Esophagus squamous epithelium (tissue), 5 donors: Measurements from ENCODE around the gene VIL1. TPM values are rescaled to one million over a fixed set of nuclear protein-coding genes. Genes with fewer than 3 reads are reported as not detected.

Experiments used
- DNase-seq: peaks from one replicate; lab custom pipeline; 2025; lab: John Stamatoyannopoulos, UW
- H3K27ac ChIP-seq, 4 donors: fragments of 200-600 bp; sonication (generic); one replicate each; pipeline ENCODE4 v1.5.1; 2016 to 2019; ENCODE audit warnings: mild to moderate bottlenecking in 1 of 4
- H3K27me3 ChIP-seq, 4 donors: fragments of 200-600 bp; sonication (generic); 1 replicate in 3 of 4; 2 replicates in 1 of 4; pipeline versions ENCODE4 v1.5.1 to v1.6.0; 2017 to 2021; ENCODE audit warnings: antibody characterized with exemption in 1 of 4
- H3K36me3 ChIP-seq, 3 donors: fragments of 200-600 bp; sonication (generic); one replicate each; pipeline ENCODE4 v1.5.1; 2016 to 2019
- H3K4me1 ChIP-seq, 3 donors: fragments of 200-600 bp; sonication (generic); one replicate each; pipeline ENCODE4 v1.5.1; 2017 to 2019
- H3K4me3 ChIP-seq, 4 donors: fragments of 200-600 bp; sonication (generic); 1 replicate in 3 of 4; 2 replicates in 1 of 4; pipeline ENCODE4 v1.5.1; 2016 to 2019; ENCODE audit warnings: mild to moderate bottlenecking in 2 of 4, moderate library complexity in 1 of 4
- H3K9me3 ChIP-seq, 3 donors: fragments of 200-600 bp; sonication (generic); one replicate each; pipeline ENCODE4 v1.5.1; 2016 to 2019
- POLR2A ChIP-seq, 4 donors: fragments of 450-650 bp; IDR thresholded peaks; one replicate each; pipeline ENCODE4 v1.6.1; 2017; ENCODE audit warnings: antibody characterized with exemption in 4 of 4, mild to moderate bottlenecking in 4 of 4, moderate library complexity in 3 of 4
- WGBS, 2 donors: methylation state at CpG; one replicate each; pipeline ENCODE4 v1.1.5; 2018; 5-methylcytosine and 5-hydroxymethylcytosine counted together
- intact Hi-C: fragments of 100-400 bp; cut with DNase I; formaldehyde crosslinking; loops from one replicate; pipeline ENCODE4 v1.15.0; 2022
- total RNA-seq, 4 donors: library from RNA; depleted of rRNA; stranded (reverse); fragments of >200 nt; gene quantifications; one replicate each; pipeline ENCODE4 v1.1.0, GENCODE V29; 2016
- TF ChIP-seq, protein P1 (sequence below), 6 experiments: fragments of 450-650 bp in 4 of 6; fragments of 200-600 bp in 2 of 6; sonication (generic) in 2 of 6; IDR thresholded peaks; one replicate each; pipeline ENCODE4 v1.5.1; 2016 to 2019; ENCODE audit warnings: antibody characterized with exemption in 6 of 6, mild to moderate bottlenecking in 4 of 6, moderate library complexity in 4 of 6
- donor health status: DM: yes; HTN: yes; CAD: no.

Gene VIL1
- total RNA-seq, 4 donors from 2014 or later = not detected

DNA sequence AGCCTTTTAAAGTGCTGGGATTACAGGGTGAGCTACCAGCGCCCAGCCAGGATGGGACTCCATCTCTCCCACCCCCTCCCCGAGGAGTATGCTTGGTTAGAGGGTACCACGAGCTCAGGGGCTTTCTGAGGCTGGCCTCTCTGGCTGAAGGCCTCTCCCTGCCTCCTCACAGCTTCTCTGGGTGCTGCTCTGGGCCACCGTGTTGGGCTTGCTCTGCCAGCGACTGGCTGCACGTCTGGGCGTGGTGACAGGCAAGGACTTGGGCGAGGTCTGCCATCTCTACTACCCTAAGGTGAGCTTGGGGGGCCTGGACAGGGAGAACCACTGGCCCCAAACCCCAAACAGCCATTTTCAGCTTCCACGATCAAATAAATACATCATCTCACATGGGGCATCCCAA lies 33.9 kb upstream of the VIL1 start:
- no peak overlapping the region for H3K4me3 ChIP-seq

DNA sequence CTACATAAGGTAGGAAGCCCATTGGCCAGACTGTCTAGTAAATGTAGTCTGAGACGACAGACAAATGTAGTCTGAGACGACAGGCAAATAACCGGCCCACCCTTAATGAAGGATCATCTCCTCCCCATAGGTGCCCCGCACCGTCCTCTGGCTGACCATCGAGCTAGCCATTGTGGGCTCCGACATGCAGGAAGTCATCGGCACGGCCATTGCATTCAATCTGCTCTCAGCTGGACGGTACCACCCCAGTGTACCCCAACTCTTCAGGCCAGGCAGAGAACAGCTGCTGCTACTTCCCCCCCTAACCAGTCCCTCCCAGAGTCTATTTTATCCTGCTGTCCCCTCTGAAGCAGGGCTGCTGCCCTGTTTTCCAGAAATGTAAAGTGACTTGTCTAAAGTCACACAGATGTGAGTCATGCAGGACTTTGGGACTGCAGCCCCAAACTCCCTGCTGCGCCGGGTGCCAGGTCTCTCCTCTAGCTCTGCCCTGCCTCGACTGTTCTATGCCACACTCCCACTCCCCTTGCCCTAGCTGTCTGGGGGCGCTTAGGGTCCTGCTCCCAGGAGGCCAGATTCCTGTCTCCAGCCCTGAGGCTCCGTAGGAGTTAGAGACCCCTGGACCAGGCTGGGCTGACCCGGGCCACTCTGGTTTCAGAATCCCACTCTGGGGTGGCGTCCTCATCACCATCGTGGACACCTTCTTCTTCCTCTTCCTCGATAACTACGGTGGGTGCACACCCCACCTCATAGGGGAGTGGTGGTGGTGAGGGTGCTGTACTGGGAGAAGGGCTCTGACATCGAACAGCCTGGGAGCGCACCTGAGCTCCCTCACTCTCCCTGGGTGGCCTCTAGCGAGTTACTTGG lies 32.2 kb upstream of the VIL1 start:
- Histone ChIP-seq H3K36me3 (no peaks in the 10 kb centered on the region), H3K4me3 (peak overlapping the region in 2 of 4 donors; percentile 37 to 57), H3K9me3 (no peaks in the 10 kb centered on the region), H3K27me3 (no peaks in the 10 kb centered on the region), H3K27ac (peak overlapping the region in 3 of 4 donors; percentile 4 to 51 (median 25)), H3K4me1 (peaks cover 12 to 46% (median 25%) of the 10 kb centered on the region in 3 donors)
- no peak for DNase-seq
- intact Hi-C loops = no loop called here
- TF ChIP-seq, protein P1, sequence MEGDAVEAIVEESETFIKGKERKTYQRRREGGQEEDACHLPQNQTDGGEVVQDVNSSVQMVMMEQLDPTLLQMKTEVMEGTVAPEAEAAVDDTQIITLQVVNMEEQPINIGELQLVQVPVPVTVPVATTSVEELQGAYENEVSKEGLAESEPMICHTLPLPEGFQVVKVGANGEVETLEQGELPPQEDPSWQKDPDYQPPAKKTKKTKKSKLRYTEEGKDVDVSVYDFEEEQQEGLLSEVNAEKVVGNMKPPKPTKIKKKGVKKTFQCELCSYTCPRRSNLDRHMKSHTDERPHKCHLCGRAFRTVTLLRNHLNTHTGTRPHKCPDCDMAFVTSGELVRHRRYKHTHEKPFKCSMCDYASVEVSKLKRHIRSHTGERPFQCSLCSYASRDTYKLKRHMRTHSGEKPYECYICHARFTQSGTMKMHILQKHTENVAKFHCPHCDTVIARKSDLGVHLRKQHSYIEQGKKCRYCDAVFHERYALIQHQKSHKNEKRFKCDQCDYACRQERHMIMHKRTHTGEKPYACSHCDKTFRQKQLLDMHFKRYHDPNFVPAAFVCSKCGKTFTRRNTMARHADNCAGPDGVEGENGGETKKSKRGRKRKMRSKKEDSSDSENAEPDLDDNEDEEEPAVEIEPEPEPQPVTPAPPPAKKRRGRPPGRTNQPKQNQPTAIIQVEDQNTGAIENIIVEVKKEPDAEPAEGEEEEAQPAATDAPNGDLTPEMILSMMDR (IDR thresholded peaks at IDR 0.05) = no peak
- no peak for TF ChIP-seq POLR2A (IDR thresholded peaks at IDR 0.05)
- WGBS, 2 donors = 69 to 76% methylated on average over 19 to 20 of the region's 23 CpGs

More for the DNA sequence above, 33.9 kb upstream of the VIL1 start:
- H3K36me3 ChIP-seq = no peaks in the 10 kb centered on the region
- TF ChIP-seq POLR2A (IDR thresholded peaks at IDR 0.05) = no peak
- TF ChIP-seq, protein P1 (IDR thresholded peaks at IDR 0.05) = no peak
- DNase-seq = no peak
- intact Hi-C loops = no loop called here
- peaks cover 12 to 46% (median 25%) of the 10 kb centered on the region in 3 donors for H3K4me1 ChIP-seq
- 79 to 83% methylated on average over 1 to 3 of the region's 9 CpGs for WGBS, 2 donors
- no peaks in the 10 kb centered on the region for H3K9me3 ChIP-seq
- H3K27me3 ChIP-seq = no peaks in the 10 kb centered on the region
- no peak overlapping the region for H3K27ac ChIP-seq

DNA sequence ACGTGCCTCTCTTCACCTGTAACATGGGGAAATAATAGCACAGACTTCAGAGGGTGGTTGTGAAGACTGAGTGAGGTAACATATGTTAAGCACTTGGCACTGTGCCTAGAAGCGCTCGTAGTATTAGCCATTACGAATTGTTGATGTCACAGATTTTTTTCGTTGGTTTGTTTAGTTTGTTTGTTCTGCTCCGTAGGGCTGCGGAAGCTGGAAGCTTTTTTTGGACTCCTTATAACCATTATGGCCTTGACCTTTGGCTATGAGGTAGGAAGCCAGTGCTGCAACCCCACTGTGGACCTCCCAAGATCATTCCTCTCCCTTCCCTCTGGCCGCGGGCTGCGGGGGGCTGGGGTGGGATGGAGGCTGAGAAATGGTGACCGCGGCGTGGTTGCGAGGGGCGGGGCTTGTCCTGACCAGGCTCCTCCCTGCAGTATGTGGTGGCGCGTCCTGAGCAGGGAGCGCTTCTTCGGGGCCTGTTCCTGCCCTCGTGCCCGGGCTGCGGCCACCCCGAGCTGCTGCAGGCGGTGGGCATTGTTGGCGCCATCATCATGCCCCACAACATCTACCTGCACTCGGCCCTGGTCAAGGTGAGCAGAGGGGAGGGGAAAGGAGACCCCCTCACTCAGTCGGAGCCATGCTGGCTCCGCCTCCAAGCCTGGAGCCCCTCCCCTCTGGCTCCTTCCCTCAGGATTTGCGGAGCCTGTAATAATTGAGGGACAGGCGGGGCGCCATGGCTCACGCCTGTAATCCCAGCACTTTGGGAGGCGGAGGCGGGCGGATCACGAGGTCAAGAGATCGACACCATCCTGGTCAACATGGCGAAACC lies 31.3 kb upstream of the VIL1 start:
- no peak for TF ChIP-seq POLR2A (IDR thresholded peaks at IDR 0.05)
- TF ChIP-seq, protein P1 (IDR thresholded peaks at IDR 0.05) = no peak
- Histone ChIP-seq H3K36me3 (no peaks in the 10 kb centered on the region), H3K4me3 (peak overlapping the region; percentile 3 to 57 (median 36)), H3K4me1 (peaks cover 12 to 37% (median 21%) of the 10 kb centered on the region in 3 donors), H3K27me3 (no peaks in the 10 kb centered on the region), H3K9me3 (no peaks in the 10 kb centered on the region), H3K27ac (peak overlapping the region; percentile 4 to 51 (median 16))
- no peak for DNase-seq
- intact Hi-C loops = no loop called here
- WGBS, 2 donors = 15 to 17% methylated on average over 8 to 28 of the region's 38 CpGs

DNA sequence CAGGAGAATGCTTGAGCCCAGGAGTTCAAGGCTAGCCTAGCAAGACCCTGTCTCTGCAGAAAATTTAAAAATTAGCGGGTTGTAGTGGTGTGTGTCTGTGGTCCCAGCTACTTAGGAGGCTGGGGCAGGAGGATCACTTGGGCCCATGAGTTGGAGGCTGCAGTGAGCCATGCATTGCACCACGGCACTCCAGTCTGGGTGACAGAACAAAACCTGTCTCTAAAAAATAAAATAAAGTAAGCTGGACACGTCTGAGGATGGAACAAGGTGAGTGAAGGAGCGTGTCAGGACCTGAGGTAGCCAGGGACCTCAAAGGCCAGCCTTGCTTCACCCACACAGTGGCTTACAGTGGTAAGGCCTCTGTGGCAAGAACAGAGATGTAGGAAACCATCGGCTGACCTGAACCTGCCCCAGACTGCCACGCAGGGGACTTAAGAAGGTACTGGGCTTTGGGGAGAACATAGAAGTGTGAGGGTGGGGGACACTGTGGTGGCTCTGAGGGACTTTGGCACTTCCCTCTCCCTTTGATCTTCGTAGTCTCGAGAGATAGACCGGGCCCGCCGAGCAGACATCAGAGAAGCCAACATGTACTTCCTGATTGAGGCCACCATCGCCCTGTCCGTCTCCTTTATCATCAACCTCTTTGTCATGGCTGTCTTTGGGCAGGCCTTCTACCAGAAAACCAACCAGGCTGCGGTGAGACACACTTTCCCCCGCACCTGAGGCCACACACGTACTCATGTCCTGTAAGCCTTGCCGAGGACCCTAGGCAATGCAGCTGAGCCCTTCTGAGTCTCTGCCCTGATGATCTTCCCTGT lies 29.4 kb upstream of the VIL1 start:
- 85 to 87% methylated on average over 11 to 13 of the region's 17 CpGs for WGBS, 2 donors
- H3K27me3 ChIP-seq = no peaks in the 10 kb centered on the region
- no peak overlapping the region for H3K4me3 ChIP-seq
- no peak overlapping the region for H3K27ac ChIP-seq
- DNase-seq = no peak
- peaks cover 7 to 26% (median 15%) of the 10 kb centered on the region in 3 donors for H3K4me1 ChIP-seq
- intact Hi-C loops = no loop called here
- no peaks in the 10 kb centered on the region for H3K9me3 ChIP-seq
- TF ChIP-seq, protein P1 (IDR thresholded peaks at IDR 0.05) = no peak
- TF ChIP-seq POLR2A (IDR thresholded peaks at IDR 0.05) = no peak
- no peaks in the 10 kb centered on the region for H3K36me3 ChIP-seq
